Left renal cortex interstitium (tissue), 4 donors: ENCODE measurements around the gene UROC1. TPM values are rescaled to one million over a fixed set of nuclear protein-coding genes. Genes with fewer than 3 reads are reported as not detected.

ENCODE experiments used
- DNase-seq, 4 donors: peaks; one replicate each; pipeline ENCODE4 v3.0.0-alpha.2; 2013; ENCODE audit warnings: low read depth in 4 of 4, low spot score in 2 of 4, missing footprints in 1 of 4
- polyA plus RNA-seq, 4 donors: library from polyadenylated mRNA; unstranded; fragments of 120-200 nt; gene quantifications; one replicate each; pipeline ENCODE4 v1.2.1, GENCODE V29; 2013; ENCODE audit not compliant: insufficient read length in 4 of 4

Gene UROC1
- polyA plus RNA-seq, 4 donors = 0.13 to 0.27 (median 0.15) TPM

- DNase-seq = no peak
Observed at GRCh38 chr3:126499401-126499800, 18.2 kb downstream of the UROC1 start.

GRCh38 chr3:126498929-126499328, 18.6 kb downstream of the UROC1 start:
- no peak for DNase-seq

DNA sequence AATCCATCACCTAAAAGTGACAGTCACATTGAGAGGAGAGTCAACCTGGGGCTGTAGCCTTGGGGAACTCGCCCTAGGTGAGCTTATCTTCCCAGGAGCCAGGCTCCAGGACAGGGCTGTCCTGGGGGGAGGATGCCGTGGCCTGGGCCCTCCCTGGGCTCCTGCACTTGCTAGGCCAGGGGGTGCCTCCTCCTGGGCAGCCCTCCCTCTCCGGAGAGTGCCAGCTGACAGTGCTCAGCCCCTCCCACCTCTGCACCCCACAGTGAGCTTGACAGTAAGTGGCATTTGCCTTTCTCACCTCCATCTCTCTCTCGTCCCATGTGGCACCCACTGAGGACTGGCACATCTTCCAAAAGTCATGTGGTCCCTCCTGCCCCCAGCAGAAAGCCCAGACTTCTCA, 19.1 kb downstream of the UROC1 start:
- no peak for DNase-seq

GRCh38 chr3:126497956-126498355, 19.6 kb downstream of the UROC1 start:
- no peak for DNase-seq

DNA sequence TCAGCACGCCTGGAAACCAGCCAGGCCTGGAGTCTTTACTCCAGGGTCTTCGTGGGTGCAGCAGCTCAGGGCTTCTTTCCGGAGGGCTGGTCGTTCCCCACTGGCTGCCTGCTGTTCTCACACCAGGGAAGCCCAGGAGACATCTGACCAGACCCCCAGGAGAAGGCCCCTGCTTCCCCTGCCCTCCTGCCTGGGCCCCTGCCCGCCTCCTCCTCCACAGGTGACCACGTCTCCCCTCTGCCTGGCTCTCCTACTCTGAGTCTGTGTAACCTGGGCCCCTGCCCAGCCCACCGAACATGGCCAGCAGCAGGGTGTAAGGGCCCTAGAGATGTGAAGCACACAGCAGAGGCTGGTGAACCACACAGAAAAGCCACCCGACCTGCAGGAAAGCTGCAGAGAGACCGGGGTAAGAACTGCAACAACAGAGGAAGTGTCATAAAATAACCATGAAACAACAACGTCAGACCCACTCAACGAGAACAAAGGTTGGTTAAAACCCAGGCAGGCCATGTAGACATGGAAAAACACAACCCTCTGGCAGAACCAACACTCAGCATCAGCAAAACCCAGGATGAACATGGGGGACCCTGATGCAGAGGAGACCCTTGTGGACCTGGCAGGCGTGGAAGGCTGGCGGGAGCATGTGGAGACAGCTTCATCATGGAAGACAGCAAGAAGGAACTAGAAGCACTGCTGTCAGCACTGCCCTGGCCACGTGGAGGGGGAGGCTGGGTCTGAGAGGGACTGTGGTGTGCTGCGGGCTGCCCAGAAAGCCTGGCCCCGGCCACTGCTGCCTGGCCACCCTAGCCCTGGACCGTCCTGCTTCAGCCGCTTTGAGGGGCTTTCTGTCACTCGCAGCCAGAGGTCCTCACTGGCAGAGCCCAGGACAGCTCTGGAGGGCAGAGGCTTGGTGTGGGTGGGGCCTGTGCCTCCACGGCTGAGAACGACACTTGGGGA, 20.4 kb downstream of the UROC1 start:
- DNase-seq = no peak

GRCh38 chr3:126495786-126496185, 21.8 kb downstream of the UROC1 start:
- no peak for DNase-seq

DNA sequence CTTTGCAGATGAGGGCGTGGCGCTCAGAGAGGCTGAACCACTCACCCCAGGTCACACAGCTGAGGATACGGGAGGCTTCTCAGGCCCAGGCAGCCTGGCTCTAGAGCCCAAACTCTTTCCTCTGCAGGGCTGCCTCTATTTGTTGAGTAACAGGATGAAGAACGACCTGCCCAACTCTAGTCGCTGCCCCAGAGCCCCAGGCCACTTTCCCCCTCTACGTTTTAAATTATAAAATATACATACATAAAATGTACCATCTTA, 22.7 kb downstream of the UROC1 start:
- no peak for DNase-seq

DNA sequence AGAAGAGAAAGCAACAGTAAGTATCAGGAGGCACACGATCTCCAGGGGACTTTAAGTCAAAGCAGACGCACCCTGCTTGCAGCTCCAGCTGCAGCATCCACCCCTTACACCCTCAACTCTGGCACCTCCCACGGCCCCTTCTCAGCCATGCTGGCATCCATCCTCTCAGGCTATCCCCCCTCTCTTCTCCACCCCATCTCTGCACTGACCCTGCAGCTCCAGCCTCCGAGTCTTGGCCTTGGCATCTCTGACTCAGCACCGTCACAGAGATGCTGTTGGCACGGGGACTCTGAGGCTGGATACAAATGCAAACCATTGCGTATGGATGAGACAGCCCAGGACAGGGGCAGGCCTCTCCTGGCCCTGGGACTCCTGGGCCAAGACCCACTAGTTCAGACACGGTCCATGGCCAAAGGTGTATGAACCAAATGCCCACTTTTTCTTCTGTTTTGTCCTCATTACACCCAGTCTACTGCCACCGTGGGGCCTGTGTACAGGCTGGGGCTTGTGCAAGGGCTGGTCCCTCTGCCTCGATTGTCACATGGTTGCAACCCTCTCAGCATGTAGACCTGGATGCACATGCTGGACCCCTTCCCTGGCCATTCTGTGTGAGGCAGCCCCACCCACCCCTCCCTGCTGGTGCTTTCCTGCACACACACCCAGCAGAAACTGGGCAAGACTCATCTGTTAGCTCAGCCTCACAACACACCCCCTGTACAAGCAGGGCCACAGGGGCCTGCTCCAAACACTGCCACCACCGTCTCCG, 23.2 kb downstream of the UROC1 start:
- DNase-seq = no peak

DNA sequence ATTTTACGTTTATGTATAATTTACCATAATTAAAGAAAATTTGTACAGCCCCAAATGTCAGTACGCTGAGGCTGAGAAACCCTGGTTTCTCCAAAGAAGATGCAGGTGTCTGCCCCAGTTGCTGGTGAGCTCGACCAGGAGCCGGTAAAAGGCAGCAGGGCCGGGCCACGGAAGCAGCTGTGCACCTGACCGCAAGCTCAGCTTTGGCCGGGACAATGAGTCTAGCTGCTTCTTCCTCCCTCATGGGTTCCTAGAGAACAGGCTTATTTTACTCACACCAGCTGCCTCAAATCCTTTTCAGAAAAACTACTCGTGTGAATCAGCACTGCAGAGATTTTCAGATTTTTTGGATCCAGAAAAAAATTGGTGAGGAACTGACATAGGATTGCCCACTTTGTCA, 23.8 kb downstream of the UROC1 start:
- no peak for DNase-seq

GRCh38 chr3:126493051-126493450, 24.5 kb downstream of the UROC1 start:
- no peak for DNase-seq

- no peak for DNase-seq
Observed at GRCh38 chr3:126491221-126492013, 26.2 kb downstream of the UROC1 start.

DNA sequence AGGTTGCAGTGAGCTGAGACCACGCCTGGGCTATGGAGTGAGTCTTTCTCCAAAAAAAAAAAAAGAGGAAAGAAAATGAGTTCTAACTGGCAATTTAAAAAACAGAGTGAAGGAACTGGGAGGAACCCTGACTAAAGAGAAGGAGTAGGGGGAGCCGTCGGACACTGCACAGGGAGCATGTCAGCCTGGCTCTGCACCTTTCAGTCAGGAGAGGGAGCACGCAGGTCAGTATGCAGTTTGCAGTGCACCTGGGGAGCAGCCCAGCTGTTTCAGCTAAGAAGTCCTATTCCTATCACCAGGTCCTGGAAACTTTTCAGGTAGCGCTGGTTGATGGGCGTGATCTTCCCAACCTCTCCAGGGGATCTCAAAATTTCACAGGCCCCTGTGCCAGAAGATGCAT, 27.0 kb downstream of the UROC1 start:
- DNase-seq = no peak

DNA sequence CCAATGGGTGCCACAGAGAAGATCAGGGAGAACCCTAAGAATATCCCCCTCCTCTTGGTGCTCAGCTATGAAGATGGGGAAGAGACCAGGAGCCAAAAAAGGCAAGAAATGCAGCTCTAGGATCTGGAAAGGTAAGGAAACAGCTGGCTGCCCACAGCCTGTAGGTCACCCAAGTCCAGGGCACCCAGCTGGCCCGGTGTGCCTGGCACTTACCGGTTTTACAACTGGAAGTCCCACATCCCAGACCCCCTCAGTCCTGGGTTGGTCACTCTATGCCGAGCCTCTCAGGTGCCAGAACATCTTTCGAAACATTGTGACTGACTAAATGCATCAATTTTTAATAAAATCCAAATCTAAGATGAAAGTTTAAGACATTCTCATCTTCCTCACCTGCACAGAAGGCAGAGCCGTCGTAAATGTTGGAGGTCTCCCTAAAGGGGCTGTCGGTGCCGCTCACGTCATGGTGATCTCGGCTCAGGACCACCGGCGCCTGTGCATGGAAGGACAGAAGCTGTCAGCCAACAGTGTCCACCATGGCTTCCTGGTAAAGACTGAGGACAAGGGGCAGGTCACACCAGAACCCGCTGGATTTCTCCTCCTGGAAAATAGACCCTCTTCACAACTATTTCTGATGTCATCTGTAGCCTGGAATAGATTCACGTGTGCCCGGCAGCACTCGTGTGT, 28.5 kb downstream of the UROC1 start:
- DNase-seq = no peak

DNA sequence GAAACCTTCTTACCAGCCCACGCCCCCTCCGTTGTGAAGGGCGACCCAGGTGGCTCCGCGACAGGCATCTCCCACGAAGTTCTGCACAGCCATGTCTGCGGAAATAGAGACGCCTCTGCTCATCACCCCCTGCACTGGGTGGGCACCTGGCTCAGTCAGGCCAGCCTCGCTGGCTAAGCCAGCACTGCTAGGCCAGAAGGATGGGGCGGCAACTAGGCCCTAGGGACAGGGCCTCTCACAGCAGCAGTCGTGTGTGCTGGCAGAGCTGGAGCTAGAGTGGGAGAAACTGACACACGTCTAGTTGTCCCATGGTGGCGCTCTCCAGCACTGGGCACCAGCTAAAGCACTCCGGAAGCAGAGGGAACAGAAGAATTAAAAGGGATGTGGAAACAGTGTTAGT, 29.4 kb downstream of the UROC1 start:
- DNase-seq = no peak

GRCh38 chr3:126487151-126487771, 30.3 kb downstream of the UROC1 start:
- DNase-seq = no peak

- DNase-seq = no peak
Observed at GRCh38 chr3:126486360-126486847, 31.2 kb downstream of the UROC1 start.

DNA sequence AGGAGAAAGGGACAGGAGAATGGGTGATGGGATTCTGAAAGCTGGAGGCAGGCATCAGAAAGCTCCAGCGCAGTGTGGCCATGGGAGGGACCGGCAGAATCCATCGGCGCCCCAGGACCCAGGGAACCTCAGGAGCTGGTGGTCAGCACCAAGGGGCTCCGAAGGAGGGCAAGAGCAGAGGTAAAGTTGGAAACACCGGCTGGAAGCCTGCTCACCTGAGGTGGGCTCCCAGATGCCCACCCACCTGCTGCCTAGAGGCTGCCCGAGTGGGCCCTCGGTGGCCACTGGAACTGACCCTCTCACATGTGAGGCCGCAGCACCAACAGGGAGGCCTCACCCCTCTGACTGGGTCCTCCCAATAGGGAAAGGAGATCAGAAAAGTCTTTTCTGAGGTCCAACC, 31.6 kb downstream of the UROC1 start:
- no peak for DNase-seq

- DNase-seq = no peak
Observed at GRCh38 chr3:126485176-126485897, 32.2 kb downstream of the UROC1 start.

- DNase-seq = no peak
Observed at GRCh38 chr3:126484662-126485061, 32.9 kb downstream of the UROC1 start.
